Naive B cell (primary cell): ENCODE measurements around the gene IL4I1. TPM values are rescaled to one million over a fixed set of nuclear protein-coding genes. Genes with fewer than 3 reads are reported as not detected.

Source experiments
- ATAC-seq, 2 donors: fragments of 150-1000 bp; cut with Tn5 transposase; 2 replicates each; pipeline ENCODE4 v1.10.0; 2021; ENCODE audit warnings: low read depth in 2 of 2, mild to moderate bottlenecking in 2 of 2, moderate library complexity in 2 of 2
- DNase-seq: peaks from one replicate; pipeline ENCODE4 v3.0.0; 2022
- H3K27ac Mint-ChIP-seq, 6 donors: one replicate each; pipeline ENCODE4 v1.8.0; 2020 to 2022; ENCODE audit warnings: mild to moderate bottlenecking in 6 of 6, mixed read lengths in 6 of 6, moderate library complexity in 5 of 6, inconsistent platforms in 2 of 6
- H3K27me3 Mint-ChIP-seq, 3 donors: one replicate each; pipeline ENCODE4 v1.8.0; 2021 to 2022; ENCODE audit warnings: mixed read lengths in 3 of 3, mild to moderate bottlenecking in 1 of 3
- H3K36me3 Mint-ChIP-seq, 2 donors: one replicate each; pipeline ENCODE4 v1.8.0; 2020 to 2022; ENCODE audit warnings: mixed read lengths in 2 of 2, inconsistent platforms in 1 of 2, mild to moderate bottlenecking in 1 of 2
- H3K4me1 Mint-ChIP-seq, 3 donors: one replicate each; pipeline ENCODE4 v1.8.0; 2020 to 2022; ENCODE audit warnings: mixed read lengths in 3 of 3, inconsistent platforms in 1 of 3, mild to moderate bottlenecking in 1 of 3, moderate library complexity in 1 of 3
- H3K4me3 Mint-ChIP-seq, 8 donors: one replicate each; pipeline ENCODE4 v1.8.0; 2020 to 2022; ENCODE audit warnings: mild to moderate bottlenecking in 8 of 8, mixed read lengths in 8 of 8, moderate library complexity in 8 of 8, inconsistent platforms in 2 of 8
- H3K9me3 Mint-ChIP-seq, 7 donors: one replicate each; pipeline ENCODE4 v1.8.0; 2020 to 2022; ENCODE audit warnings: mixed read lengths in 7 of 7, mild to moderate bottlenecking in 5 of 7, inconsistent platforms in 2 of 7, moderate library complexity in 1 of 7
- polyA plus RNA-seq, 6 donors: library from polyadenylated mRNA; unstranded; fragments of 300-500 nt; fragmentation: Illumina TruSeq; gene quantifications; one replicate each; pipeline ENCODE4 v1.2.3, GENCODE V29; 2021; ENCODE audit warnings: low read depth in 6 of 6

IL4I1 gene
- polyA plus RNA-seq, 6 donors from 2014 or later, result 0.66 to 1.2 TPM; not detected in 4

- H3K9me3 Mint-ChIP-seq, result no peaks in the 10 kb centered on the region
- no peak overlapping the region for H3K27ac Mint-ChIP-seq
- DNase-seq (no peak), ATAC-seq (no peak)
- no peaks in the 10 kb centered on the region for H3K36me3 Mint-ChIP-seq
- H3K4me3 Mint-ChIP-seq, result peak overlapping the region in 1 of 8 donors; percentile 30
- H3K27me3 Mint-ChIP-seq, result no peaks in the 10 kb centered on the region
- peaks cover 4 to 20% (median 12%) of the 10 kb centered on the region in 3 donors for H3K4me1 Mint-ChIP-seq
Observed at GRCh38 chr19:49887665-49888509, 8.8 kb downstream of the IL4I1 start.

GRCh38 chr19:49887037-49887664, 9.5 kb downstream of the IL4I1 start:
- no peak overlapping the region for H3K4me3 Mint-ChIP-seq
- no peaks in the 10 kb centered on the region for H3K27me3 Mint-ChIP-seq
- peaks cover 0 to 2% of the 10 kb centered on the region in 2 donors for H3K36me3 Mint-ChIP-seq
- no peaks in the 10 kb centered on the region for H3K9me3 Mint-ChIP-seq
- DNase-seq (no peak), ATAC-seq (no peak)
- H3K27ac Mint-ChIP-seq, result no peak overlapping the region
- H3K4me1 Mint-ChIP-seq, result peaks cover 4 to 13% (median 4%) of the 10 kb centered on the region in 3 donors

GRCh38 chr19:49884760-49885159, 11.9 kb downstream of the IL4I1 start:
- no peak overlapping the region for H3K27ac Mint-ChIP-seq
- H3K4me3 Mint-ChIP-seq, result no peak overlapping the region
- H3K9me3 Mint-ChIP-seq, result no peaks in the 10 kb centered on the region
- ATAC-seq (no peak), DNase-seq (no peak)
- H3K4me1 Mint-ChIP-seq, result peaks cover 0 to 9% (median 0%) of the 10 kb centered on the region in 3 donors
- peaks cover 0 to 11% of the 10 kb centered on the region in 2 donors for H3K36me3 Mint-ChIP-seq
- H3K27me3 Mint-ChIP-seq, result no peaks in the 10 kb centered on the region

GRCh38 chr19:49884109-49884508, 12.6 kb downstream of the IL4I1 start:
- Mint-ChIP-seq H3K27ac (no peak overlapping the region), H3K36me3 (peaks cover 0 to 11% of the 10 kb centered on the region in 2 donors), H3K9me3 (no peaks in the 10 kb centered on the region), H3K4me3 (no peak overlapping the region), H3K4me1 (peaks cover 2 to 10% (median 2%) of the 10 kb centered on the region in 3 donors), H3K27me3 (no peaks in the 10 kb centered on the region)
- no peak for ATAC-seq
- no peak for DNase-seq

- Mint-ChIP-seq H3K27me3 (no peaks in the 10 kb centered on the region), H3K4me1 (peaks cover 7 to 15% (median 13%) of the 10 kb centered on the region in 3 donors), H3K27ac (no peak overlapping the region), H3K36me3 (peaks cover 0 to 11% of the 10 kb centered on the region in 2 donors), H3K4me3 (no peak overlapping the region), H3K9me3 (no peaks in the 10 kb centered on the region)
- no peak for ATAC-seq
- DNase-seq, result no peak
Observed at GRCh38 chr19:49883094-49883493, 13.6 kb downstream of the IL4I1 start.

GRCh38 chr19:49882643-49883042, 14.0 kb downstream of the IL4I1 start:
- peaks cover 0 to 11% of the 10 kb centered on the region in 2 donors for H3K36me3 Mint-ChIP-seq
- no peak overlapping the region for H3K4me3 Mint-ChIP-seq
- DNase-seq, result no peak
- H3K27me3 Mint-ChIP-seq, result no peaks in the 10 kb centered on the region
- no peak overlapping the region for H3K27ac Mint-ChIP-seq
- H3K9me3 Mint-ChIP-seq, result no peaks in the 10 kb centered on the region
- no peak for ATAC-seq
- peaks cover 10 to 17% (median 16%) of the 10 kb centered on the region in 3 donors for H3K4me1 Mint-ChIP-seq

GRCh38 chr19:49881672-49882394, 14.9 kb downstream of the IL4I1 start:
- DNase-seq (no peak), ATAC-seq (no peak)
- H3K4me1 Mint-ChIP-seq, result peaks cover 10 to 17% (median 16%) of the 10 kb centered on the region in 3 donors
- H3K9me3 Mint-ChIP-seq, result no peaks in the 10 kb centered on the region
- no peak overlapping the region for H3K27ac Mint-ChIP-seq
- H3K27me3 Mint-ChIP-seq, result no peaks in the 10 kb centered on the region
- H3K4me3 Mint-ChIP-seq, result no peak overlapping the region
- peaks cover 0 to 11% of the 10 kb centered on the region in 2 donors for H3K36me3 Mint-ChIP-seq

- H3K4me3 Mint-ChIP-seq, result no peak overlapping the region
- peaks cover 10 to 17% (median 16%) of the 10 kb centered on the region in 3 donors for H3K4me1 Mint-ChIP-seq
- no peaks in the 10 kb centered on the region for H3K9me3 Mint-ChIP-seq
- no peak overlapping the region for H3K27ac Mint-ChIP-seq
- ATAC-seq (no peak), DNase-seq (no peak)
- H3K36me3 Mint-ChIP-seq, result peaks cover 0 to 11% of the 10 kb centered on the region in 2 donors
- no peaks in the 10 kb centered on the region for H3K27me3 Mint-ChIP-seq
Observed at GRCh38 chr19:49881186-49881585, 15.5 kb downstream of the IL4I1 start.

- Mint-ChIP-seq H3K4me3 (peak overlapping the region in 1 of 8 donors; percentile 67), H3K9me3 (no peaks in the 10 kb centered on the region), H3K4me1 (peaks cover 16 to 24% (median 23%) of the 10 kb centered on the region in 3 donors), H3K27me3 (no peaks in the 10 kb centered on the region), H3K36me3 (peaks cover 0 to 11% of the 10 kb centered on the region in 2 donors), H3K27ac (peak overlapping the region in 1 of 6 donors; percentile 65)
- ATAC-seq (no peak), DNase-seq (no peak)
Observed at GRCh38 chr19:49880162-49880869, 16.4 kb downstream of the IL4I1 start.

GRCh38 chr19:49879243-49879963, 17.3 kb downstream of the IL4I1 start:
- H3K27me3 Mint-ChIP-seq, result no peaks in the 10 kb centered on the region
- ATAC-seq (no peak), DNase-seq (no peak)
- H3K27ac Mint-ChIP-seq, result peak overlapping the region in 1 of 6 donors; percentile 44
- H3K36me3 Mint-ChIP-seq, result peaks cover 0 to 11% of the 10 kb centered on the region in 2 donors
- H3K4me3 Mint-ChIP-seq, result peak overlapping the region in 3 of 8 donors; percentile 3 to 80 (median 67)
- H3K9me3 Mint-ChIP-seq, result no peaks in the 10 kb centered on the region
- H3K4me1 Mint-ChIP-seq, result peaks cover 18 to 29% (median 26%) of the 10 kb centered on the region in 3 donors

GRCh38 chr19:49878744-49879070, 18.0 kb downstream of the IL4I1 start:
- Mint-ChIP-seq H3K4me3 (peak overlapping the region in 1 of 8 donors; percentile 80), H3K27ac (peak overlapping the region in 1 of 6 donors; percentile 79)
- no peak for ATAC-seq

GRCh38 chr19:49877879-49878743, 18.6 kb downstream of the IL4I1 start:
- Mint-ChIP-seq H3K36me3 (peaks cover 0 to 11% of the 10 kb centered on the region in 2 donors), H3K27ac (no peak overlapping the region), H3K9me3 (no peaks in the 10 kb centered on the region), H3K4me3 (no peak overlapping the region), H3K27me3 (no peaks in the 10 kb centered on the region), H3K4me1 (peaks cover 18 to 26% (median 25%) of the 10 kb centered on the region in 3 donors)
- ATAC-seq (peak; percentile 57 to 59), DNase-seq (peak; percentile 97)

More at GRCh38 chr19:49878744-49879070, 18.0 kb downstream of the IL4I1 start:
- Mint-ChIP-seq H3K4me1 (peaks cover 18 to 29% (median 26%) of the 10 kb centered on the region in 3 donors), H3K9me3 (no peaks in the 10 kb centered on the region), H3K27me3 (no peaks in the 10 kb centered on the region), H3K36me3 (peaks cover 0 to 11% of the 10 kb centered on the region in 2 donors)
- DNase-seq, result no peak
